Measurements from ENCODE around the gene ALOX5. TPM values are rescaled to one million over a fixed set of nuclear protein-coding genes. Genes with fewer than 3 reads are reported as not detected.
"Not testable (repeated sequence)": the region's sequence is repeated elsewhere in the genome, so short reads cannot be mapped to it uniquely, and the experiment has no call there.

Gene ALOX5
- total and polyA plus RNA-seq, 5 experiments from 2014 or later, result 0.29 to 12.7 (median 1.8) TPM

- ATAC-seq, H3K4me3 Mint-ChIP-seq, DNase-seq, POLR2A ChIA-PET, H3K9me3 Mint-ChIP-seq, H3K27ac Mint-ChIP-seq, H3K36me3 Mint-ChIP-seq: not testable (repeated sequence)
- peaks cover 0 to 33% (median 13%) of the 10 kb centered on the region in 4 donors for H3K4me1 Mint-ChIP-seq
- peaks cover 0 to 17% (median 3%) of the 10 kb centered on the region in 5 donors for H3K27me3 Mint-ChIP-seq
Observed at GRCh38 chr10:45358961-45359360, 15.1 kb upstream of the ALOX5 start.

DNA sequence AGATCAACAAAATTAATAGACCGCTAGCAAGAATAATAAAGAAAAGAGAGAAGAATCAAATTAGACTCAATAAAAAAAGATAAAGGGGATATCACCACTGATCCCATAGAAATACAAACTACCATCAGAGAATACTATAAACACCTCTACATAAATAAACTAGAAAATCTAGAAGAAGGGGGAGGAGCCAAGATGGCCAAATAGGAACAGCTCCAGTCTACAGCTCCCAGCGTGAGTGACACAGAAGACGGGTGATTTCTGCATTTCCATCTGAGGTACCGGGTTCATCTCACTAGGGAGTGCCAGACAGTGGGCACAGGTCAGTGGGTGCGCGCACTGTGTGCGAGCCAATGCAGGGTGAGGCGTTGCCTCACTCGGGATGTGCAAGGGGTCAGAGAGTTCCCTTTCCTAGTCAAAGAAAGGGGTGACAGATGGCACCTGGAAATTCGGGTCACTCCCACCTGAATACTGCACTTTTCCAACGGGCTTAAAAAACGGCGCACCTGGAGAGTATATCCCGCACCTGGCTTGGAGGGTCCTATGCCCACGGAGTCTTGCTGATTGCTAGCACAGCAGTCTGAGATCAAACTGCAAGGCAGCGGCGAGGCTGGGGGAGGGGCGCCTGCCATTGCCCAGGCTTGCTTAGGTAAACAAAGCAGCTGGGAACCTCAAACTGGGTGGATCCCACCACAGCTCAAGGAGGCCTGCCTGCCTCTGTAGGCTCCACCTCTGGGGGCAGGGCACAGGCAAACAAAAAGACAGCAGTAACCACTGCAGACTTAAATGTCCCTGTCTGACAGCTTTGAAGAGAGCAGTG, 11.8 kb upstream of the ALOX5 start:
- DNase-seq, result peak in 5 of 10 donors; percentile 39 to 73 (median 50)
- POLR2A ChIA-PET, H3K9me3 Mint-ChIP-seq, H3K36me3 Mint-ChIP-seq, ATAC-seq: not testable (repeated sequence)
- Mint-ChIP-seq H3K4me1 (peaks cover 0 to 19% (median 13%) of the 10 kb centered on the region in 4 donors), H3K4me3 (peak overlapping the region in 6 of 10 donors; percentile 4 to 73 (median 35)), H3K27ac (peak overlapping the region in 3 of 10 donors; percentile 8 to 38 (median 22)), H3K27me3 (peaks cover 0 to 29% (median 4%) of the 10 kb centered on the region in 5 donors)

DNA sequence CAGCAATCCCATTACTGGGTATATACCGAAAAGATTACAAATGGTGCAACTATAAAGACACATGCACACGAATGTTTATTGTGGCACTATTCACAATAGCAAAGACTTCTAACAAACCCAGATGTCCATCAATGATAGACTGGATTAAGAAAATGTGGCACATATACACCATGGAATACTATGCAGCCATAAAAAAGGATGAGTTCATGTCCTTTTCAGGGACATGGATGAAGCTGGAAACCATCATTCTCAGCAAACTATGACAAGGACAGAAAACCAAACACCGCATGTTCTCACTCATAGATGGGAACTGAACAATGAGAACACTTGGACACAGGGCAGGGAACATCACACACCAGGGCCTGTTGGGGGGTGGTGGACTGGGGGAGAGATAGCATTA, 6.4 kb upstream of the ALOX5 start:
- H3K27ac Mint-ChIP-seq, result peak overlapping the region in 1 of 10 donors; percentile 50
- peaks cover 0 to 10% (median 0%) of the 10 kb centered on the region in 9 donors for H3K9me3 Mint-ChIP-seq
- H3K27me3 Mint-ChIP-seq, result peaks cover 5 to 43% (median 22%) of the 10 kb centered on the region in 5 donors

DNA sequence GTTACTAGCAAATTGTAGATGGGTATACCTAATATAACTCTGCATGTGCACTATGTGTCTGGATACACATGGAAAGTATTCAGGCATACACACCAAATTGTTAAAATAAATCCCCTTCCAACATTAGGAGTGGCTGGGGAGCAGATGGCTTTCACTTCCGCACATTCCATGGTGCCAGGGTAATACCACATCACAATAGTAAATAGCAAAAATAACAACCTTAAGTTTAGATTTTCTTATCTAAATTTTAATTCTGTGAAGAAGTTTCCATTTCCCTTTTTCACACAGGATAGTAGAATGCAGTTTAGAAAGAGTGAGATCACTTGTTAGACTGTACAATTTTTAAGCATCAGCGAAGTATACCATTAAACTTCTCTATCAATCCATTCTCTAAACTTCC, 5.8 kb upstream of the ALOX5 start:
- H3K27me3 Mint-ChIP-seq, result peaks cover 8 to 49% (median 26%) of the 10 kb centered on the region in 5 donors
- no peak for ATAC-seq
- peaks cover 0 to 45% (median 5%) of the 10 kb centered on the region in 4 donors for H3K4me1 Mint-ChIP-seq
- POLR2A ChIA-PET, result no interaction called here
- H3K4me3 Mint-ChIP-seq, result no peak overlapping the region
- peaks cover 0 to 10% (median 0%) of the 10 kb centered on the region in 9 donors for H3K9me3 Mint-ChIP-seq
- H3K36me3 Mint-ChIP-seq, result peaks cover 0 to 5% (median 0%) of the 10 kb centered on the region in 3 donors
- no peak for DNase-seq
- H3K27ac Mint-ChIP-seq, result peak overlapping the region in 1 of 10 donors; percentile 50

More for the DNA sequence above, 6.4 kb upstream of the ALOX5 start:
- ATAC-seq, H3K36me3 Mint-ChIP-seq, DNase-seq, H3K4me3 Mint-ChIP-seq, POLR2A ChIA-PET: not testable (repeated sequence)
- peaks cover 0 to 40% (median under 1%) of the 10 kb centered on the region in 4 donors for H3K4me1 Mint-ChIP-seq

- no peak for DNase-seq
- no peak for ATAC-seq
- Mint-ChIP-seq H3K27ac (peak overlapping the region in 1 of 10 donors; percentile 52), H3K9me3 (peaks cover 0 to 6% (median 0%) of the 10 kb centered on the region in 9 donors), H3K4me1 (peaks cover 4 to 54% (median 14%) of the 10 kb centered on the region in 4 donors), H3K27me3 (peaks cover 8 to 47% (median 30%) of the 10 kb centered on the region in 5 donors), H3K4me3 (peak overlapping the region in 1 of 10 donors; percentile 20), H3K36me3 (peaks cover 0 to 3% (median 0%) of the 10 kb centered on the region in 3 donors)
- POLR2A ChIA-PET, result no interaction called here
Observed at GRCh38 chr10:45370202-45370955, 3.6 kb upstream of the ALOX5 start.

- peaks cover 0 to 3% (median 0%) of the 10 kb centered on the region in 3 donors for H3K36me3 Mint-ChIP-seq
- POLR2A ChIA-PET, result no interaction called here
- peaks cover 0 to 6% (median 0%) of the 10 kb centered on the region in 9 donors for H3K9me3 Mint-ChIP-seq
- peaks cover 8 to 54% (median 31%) of the 10 kb centered on the region in 5 donors for H3K27me3 Mint-ChIP-seq
- no peak overlapping the region for H3K27ac Mint-ChIP-seq
- DNase-seq (no peak), ATAC-seq (no peak)
- H3K4me3 Mint-ChIP-seq, result no peak overlapping the region
- H3K4me1 Mint-ChIP-seq, result peaks cover 7 to 59% (median 22%) of the 10 kb centered on the region in 4 donors
Observed at GRCh38 chr10:45371560-45371959, 2.5 kb upstream of the ALOX5 start.

DNA sequence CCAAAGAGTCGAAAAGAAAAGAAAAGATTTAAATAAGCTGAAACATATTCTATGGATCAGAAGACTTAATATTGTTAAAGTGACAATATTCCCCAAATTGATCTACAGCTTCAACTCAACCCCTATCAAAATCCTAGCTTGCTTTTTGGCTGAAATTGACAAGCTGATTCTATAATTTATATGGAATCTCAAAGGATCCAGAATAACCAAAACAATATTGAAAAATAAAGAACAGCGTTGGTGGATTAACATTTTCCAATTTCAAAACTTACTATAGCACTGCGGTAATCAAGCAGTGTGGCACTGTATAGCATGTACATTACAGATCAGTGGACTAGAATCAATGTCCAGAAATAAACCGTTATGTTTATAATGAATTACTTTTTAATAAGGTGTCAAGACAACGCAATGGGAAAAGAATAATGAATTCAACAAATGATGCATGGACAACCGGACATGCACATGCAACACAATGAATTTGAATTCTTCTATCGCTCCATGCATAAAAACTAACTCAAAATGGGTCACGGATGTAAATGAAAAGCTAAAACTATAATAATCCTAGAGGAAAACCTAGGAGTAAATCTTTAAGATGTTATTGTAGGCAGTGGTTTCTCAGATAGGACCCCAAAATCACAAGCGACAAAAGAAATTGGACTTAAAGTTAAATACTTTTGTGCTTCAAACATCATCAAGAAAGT, 1.6 kb upstream of the ALOX5 start:
- Mint-ChIP-seq H3K4me3 (peak overlapping the region in 7 of 10 donors; percentile 76 to 95 (median 89)), H3K36me3 (no peaks in the 10 kb centered on the region), H3K27ac (peak overlapping the region in 1 of 10 donors; percentile 50), H3K9me3 (peaks cover 0 to 1% (median 0%) of the 10 kb centered on the region in 9 donors), H3K27me3 (peaks cover 8 to 54% (median 30%) of the 10 kb centered on the region in 5 donors), H3K4me1 (peaks cover 9 to 67% (median 22%) of the 10 kb centered on the region in 4 donors)
- no peak for DNase-seq
- POLR2A ChIA-PET, result no interaction called here
- no peak for ATAC-seq

- peaks cover 8 to 51% (median 30%) of the 10 kb centered on the region in 5 donors for H3K27me3 Mint-ChIP-seq
- DNase-seq (peak in 6 of 10 donors; percentile 10 to 37 (median 29)), ATAC-seq (peak; percentile 69 to 74)
- H3K9me3 Mint-ChIP-seq, result no peaks in the 10 kb centered on the region
- H3K36me3 Mint-ChIP-seq, result no peaks in the 10 kb centered on the region
- peaks cover 9 to 71% (median 22%) of the 10 kb centered on the region in 4 donors for H3K4me1 Mint-ChIP-seq
- peak overlapping the region in 1 of 10 donors; percentile 72 for H3K27ac Mint-ChIP-seq
- POLR2A ChIA-PET, result no interaction called here
- H3K4me3 Mint-ChIP-seq, result peak overlapping the region; percentile 76 to 95 (median 88)
Observed at GRCh38 chr10:45373003-45373575, 927 bp upstream of the ALOX5 start.

DNA sequence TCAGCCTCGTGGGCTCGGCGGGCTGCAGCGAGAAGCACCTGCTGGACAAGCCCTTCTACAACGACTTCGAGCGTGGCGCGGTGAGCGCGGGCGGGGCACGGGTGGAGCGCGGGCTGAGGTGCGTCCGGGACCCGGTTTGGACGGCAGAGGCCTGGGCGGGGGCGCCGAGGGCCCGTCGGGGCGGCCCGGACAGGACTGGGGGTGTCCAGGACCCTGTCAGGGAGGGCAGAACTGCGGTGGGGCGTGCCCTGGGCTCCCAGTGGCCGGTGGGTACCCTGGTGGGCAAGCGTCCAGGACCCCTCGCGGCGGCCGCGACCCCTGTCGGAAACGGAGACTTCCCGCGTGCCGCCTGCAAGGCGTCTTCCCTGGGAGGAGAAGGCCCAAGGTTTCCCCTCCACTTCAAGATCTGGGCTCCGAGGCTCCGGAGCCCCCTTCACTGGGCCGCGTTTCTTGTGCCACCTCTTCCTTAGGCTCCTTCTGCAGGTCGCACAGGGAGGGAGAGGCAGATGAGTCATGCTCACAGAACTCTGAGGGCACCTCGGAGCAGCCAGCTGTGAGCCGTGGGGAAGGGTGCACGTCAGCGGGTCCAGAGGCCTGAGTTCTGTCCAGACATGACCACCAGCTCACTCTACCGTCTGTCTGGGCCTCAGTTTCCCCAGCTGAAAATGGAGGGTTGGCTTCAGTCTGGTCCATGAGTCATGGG, 485 bp downstream of the ALOX5 start:
- no peaks in the 10 kb centered on the region for H3K9me3 Mint-ChIP-seq
- H3K4me1 Mint-ChIP-seq, result peaks cover 9 to 73% (median 22%) of the 10 kb centered on the region in 4 donors
- POLR2A ChIA-PET, result interaction anchor here (1.2 kb wide), 1 partner anchor 218 kb away, joined by 3 read pairs; no protein-coding TSS in a partner anchor
- ATAC-seq (peak in 1 of 2 donors; percentile 25), DNase-seq (peak in 3 of 10 donors; percentile 22 to 30 (median 27))
- H3K27me3 Mint-ChIP-seq, result peaks cover 8 to 39% (median 30%) of the 10 kb centered on the region in 5 donors
- peak overlapping the region in 2 of 10 donors; percentile 33 to 60 for H3K27ac Mint-ChIP-seq
- no peaks in the 10 kb centered on the region for H3K36me3 Mint-ChIP-seq
- H3K4me3 Mint-ChIP-seq, result peak overlapping the region; percentile 46 to 91 (median 68)

DNA sequence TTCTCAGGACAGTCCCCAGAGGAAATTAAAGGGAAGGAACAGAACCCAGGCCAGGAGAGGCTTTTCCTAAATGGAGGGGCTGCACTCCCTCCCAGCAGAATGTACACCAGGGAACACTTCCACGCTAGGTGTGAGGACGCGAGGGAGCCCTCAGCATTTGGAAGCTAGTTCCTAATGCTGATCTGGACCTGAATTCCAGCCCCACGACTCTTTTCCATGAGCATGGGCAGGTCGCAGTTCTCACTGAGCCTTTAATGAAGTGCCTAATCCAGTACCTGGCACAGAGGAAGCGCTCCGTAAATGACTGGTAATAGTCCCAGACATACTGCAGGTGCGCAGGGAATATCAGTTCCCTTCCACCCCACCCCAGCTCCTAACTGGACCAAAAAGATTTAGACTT, 1.1 kb downstream of the ALOX5 start:
- no peak for DNase-seq
- POLR2A ChIA-PET, result interaction anchor here (1.2 kb wide), 1 partner anchor 218 kb away, joined by 3 read pairs; no protein-coding TSS in a partner anchor
- Mint-ChIP-seq H3K4me3 (peak overlapping the region; percentile 45 to 91 (median 65)), H3K27me3 (peaks cover 8 to 39% (median 27%) of the 10 kb centered on the region in 5 donors), H3K9me3 (no peaks in the 10 kb centered on the region), H3K4me1 (peaks cover 9 to 74% (median 22%) of the 10 kb centered on the region in 4 donors), H3K36me3 (no peaks in the 10 kb centered on the region), H3K27ac (peak overlapping the region in 3 of 10 donors; percentile 3 to 60 (median 33))
- no peak for ATAC-seq

- no peaks in the 10 kb centered on the region for H3K9me3 Mint-ChIP-seq
- peaks cover 9 to 67% (median 22%) of the 10 kb centered on the region in 4 donors for H3K4me1 Mint-ChIP-seq
- H3K4me3 Mint-ChIP-seq, result peak overlapping the region in 9 of 10 donors; percentile 22 to 91 (median 61)
- POLR2A ChIA-PET, result interaction anchor here (1.2 kb wide), 1 partner anchor 217 kb away, joined by 3 read pairs; no protein-coding TSS in a partner anchor
- H3K27ac Mint-ChIP-seq, result peak overlapping the region in 4 of 10 donors; percentile 3 to 75 (median 44)
- ATAC-seq (no peak), DNase-seq (no peak)
- H3K36me3 Mint-ChIP-seq, result no peaks in the 10 kb centered on the region
- H3K27me3 Mint-ChIP-seq, result peaks cover 4 to 33% (median 21%) of the 10 kb centered on the region in 5 donors
Observed at GRCh38 chr10:45375716-45376231, 1.8 kb downstream of the ALOX5 start.

Data from naive thymus-derived CD8-positive, alpha-beta T cell (primary cell).